ENCODE results near the gene CLEC4G.

DNA sequence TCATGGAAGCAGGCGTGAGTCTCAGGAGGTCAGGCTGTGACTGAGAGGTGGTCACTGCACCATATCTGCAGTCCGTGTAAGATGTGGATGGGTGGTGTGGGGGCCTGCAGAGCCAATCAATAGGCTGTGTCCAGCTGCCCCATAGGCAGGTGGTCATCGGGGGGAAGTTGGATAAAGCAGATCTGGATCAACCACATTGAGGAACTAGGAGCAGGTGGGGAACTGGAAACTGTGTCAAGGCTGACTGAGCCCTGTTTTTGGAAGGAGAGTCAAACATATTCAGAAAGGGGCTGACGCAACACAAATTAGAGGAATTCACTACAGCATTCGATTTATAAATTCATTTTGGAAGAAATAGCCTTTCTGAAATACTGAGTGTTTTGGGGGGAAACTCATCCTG lies 46.2 kb upstream of the CLEC4G start:
- TF ChIP-seq IKZF1 (IDR thresholded peaks at IDR 0.05): no peak
- no peak for TF ChIP-seq YEATS2 (CRISPR knock-in tag; IDR thresholded peaks at IDR 0.05; ENCODE audit: borderline replicate concordance)
- no peak for TF ChIP-seq SIN3B (IDR thresholded peaks at IDR 0.05; ENCODE audit: low read length)
- TF ChIP-seq CTCF (CRISPR knock-in tag; IDR thresholded peaks at IDR 0.05): no peak
- no peak for TF ChIP-seq ZNF326 (CRISPR knock-in tag; IDR thresholded peaks at IDR 0.05; ENCODE audit: borderline replicate concordance)
- TF ChIP-seq, protein P1, sequence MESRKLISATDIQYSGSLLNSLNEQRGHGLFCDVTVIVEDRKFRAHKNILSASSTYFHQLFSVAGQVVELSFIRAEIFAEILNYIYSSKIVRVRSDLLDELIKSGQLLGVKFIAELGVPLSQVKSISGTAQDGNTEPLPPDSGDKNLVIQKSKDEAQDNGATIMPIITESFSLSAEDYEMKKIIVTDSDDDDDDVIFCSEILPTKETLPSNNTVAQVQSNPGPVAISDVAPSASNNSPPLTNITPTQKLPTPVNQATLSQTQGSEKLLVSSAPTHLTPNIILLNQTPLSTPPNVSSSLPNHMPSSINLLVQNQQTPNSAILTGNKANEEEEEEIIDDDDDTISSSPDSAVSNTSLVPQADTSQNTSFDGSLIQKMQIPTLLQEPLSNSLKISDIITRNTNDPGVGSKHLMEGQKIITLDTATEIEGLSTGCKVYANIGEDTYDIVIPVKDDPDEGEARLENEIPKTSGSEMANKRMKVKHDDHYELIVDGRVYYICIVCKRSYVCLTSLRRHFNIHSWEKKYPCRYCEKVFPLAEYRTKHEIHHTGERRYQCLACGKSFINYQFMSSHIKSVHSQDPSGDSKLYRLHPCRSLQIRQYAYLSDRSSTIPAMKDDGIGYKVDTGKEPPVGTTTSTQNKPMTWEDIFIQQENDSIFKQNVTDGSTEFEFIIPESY (CRISPR knock-in tag; IDR thresholded peaks at IDR 0.05): no peak
- no peak for TF ChIP-seq EZH2 (conservative IDR thresholded peaks at IDR 0.05; ENCODE audit: low read depth, low read length)
- TF ChIP-seq, protein P2, sequence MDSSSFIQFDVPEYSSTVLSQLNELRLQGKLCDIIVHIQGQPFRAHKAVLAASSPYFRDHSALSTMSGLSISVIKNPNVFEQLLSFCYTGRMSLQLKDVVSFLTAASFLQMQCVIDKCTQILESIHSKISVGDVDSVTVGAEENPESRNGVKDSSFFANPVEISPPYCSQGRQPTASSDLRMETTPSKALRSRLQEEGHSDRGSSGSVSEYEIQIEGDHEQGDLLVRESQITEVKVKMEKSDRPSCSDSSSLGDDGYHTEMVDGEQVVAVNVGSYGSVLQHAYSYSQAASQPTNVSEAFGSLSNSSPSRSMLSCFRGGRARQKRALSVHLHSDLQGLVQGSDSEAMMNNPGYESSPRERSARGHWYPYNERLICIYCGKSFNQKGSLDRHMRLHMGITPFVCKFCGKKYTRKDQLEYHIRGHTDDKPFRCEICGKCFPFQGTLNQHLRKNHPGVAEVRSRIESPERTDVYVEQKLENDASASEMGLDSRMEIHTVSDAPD (CRISPR knock-in tag; IDR thresholded peaks at IDR 0.05): no peak
